Measurements from ENCODE around the gene TMED10.

DNA sequence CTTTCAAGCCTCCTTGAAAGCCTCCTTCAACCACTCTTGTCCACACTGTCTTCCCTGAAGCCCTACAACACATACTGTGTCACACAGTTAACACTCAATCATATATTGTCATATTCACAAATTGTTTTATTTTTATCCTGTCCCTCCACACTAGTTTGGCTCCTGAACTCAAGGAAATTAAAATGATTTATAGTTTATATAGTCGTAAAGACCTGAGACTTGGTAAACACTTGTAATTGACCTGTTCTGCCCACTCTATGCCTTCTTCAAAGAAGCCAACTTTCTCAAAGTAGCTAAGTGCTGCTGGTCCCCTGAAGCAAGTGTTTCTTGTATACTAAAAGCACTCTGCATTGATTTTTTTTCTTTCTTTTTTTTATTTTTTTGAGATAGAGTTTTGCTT is 33.9 kb downstream of the TMED10 start:
- TF ChIP-seq, protein P1, sequence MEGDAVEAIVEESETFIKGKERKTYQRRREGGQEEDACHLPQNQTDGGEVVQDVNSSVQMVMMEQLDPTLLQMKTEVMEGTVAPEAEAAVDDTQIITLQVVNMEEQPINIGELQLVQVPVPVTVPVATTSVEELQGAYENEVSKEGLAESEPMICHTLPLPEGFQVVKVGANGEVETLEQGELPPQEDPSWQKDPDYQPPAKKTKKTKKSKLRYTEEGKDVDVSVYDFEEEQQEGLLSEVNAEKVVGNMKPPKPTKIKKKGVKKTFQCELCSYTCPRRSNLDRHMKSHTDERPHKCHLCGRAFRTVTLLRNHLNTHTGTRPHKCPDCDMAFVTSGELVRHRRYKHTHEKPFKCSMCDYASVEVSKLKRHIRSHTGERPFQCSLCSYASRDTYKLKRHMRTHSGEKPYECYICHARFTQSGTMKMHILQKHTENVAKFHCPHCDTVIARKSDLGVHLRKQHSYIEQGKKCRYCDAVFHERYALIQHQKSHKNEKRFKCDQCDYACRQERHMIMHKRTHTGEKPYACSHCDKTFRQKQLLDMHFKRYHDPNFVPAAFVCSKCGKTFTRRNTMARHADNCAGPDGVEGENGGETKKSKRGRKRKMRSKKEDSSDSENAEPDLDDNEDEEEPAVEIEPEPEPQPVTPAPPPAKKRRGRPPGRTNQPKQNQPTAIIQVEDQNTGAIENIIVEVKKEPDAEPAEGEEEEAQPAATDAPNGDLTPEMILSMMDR (conservative IDR thresholded peaks at IDR 0.05; ENCODE audit: low read length) = no peak
- no peak for TF ChIP-seq EZH2phosphoT487 (IDR thresholded peaks at IDR 0.05; ENCODE audit: borderline replicate concordance, low read depth, low read length)

Data from OCI-LY7 (cell line).